Peyer's patch (tissue), 4 donors: Measurements from ENCODE around the gene CD72. TPM values are rescaled to one million over a fixed set of nuclear protein-coding genes. Genes with fewer than 3 reads are reported as not detected.
"Not testable (repeated sequence)": the region's sequence is repeated elsewhere in the genome, so short reads cannot be mapped to it uniquely, and the experiment has no call there.

ENCODE experiments used
- DNase-seq, 3 donors: peaks; one replicate each; pipeline ENCODE4 v3.0.0-alpha.2; 2017 to 2019
- H3K27ac ChIP-seq, 4 donors: fragments of 200-600 bp; sonication (generic); one replicate each; pipeline ENCODE4 v1.5.1; 2016 to 2019
- H3K27me3 ChIP-seq, 2 donors: fragments of 200-600 bp; sonication (generic); one replicate each; pipeline ENCODE4 v1.5.1; 2019
- H3K36me3 ChIP-seq, 3 donors: fragments of 200-600 bp; sonication (generic); one replicate each; pipeline ENCODE4 v1.5.1; 2016 to 2019
- H3K4me1 ChIP-seq, 4 donors: fragments of 200-600 bp; sonication (generic); one replicate each; pipeline ENCODE4 v1.5.1; 2016 to 2019
- H3K4me3 ChIP-seq, 4 donors: fragments of 200-600 bp; sonication (generic); 1 replicate in 3 of 4; 2 replicates in 1 of 4; pipeline ENCODE4 v1.5.1; 2016 to 2019; ENCODE audit warnings: mild to moderate bottlenecking in 1 of 4
- H3K9me3 ChIP-seq, 4 donors: fragments of 200-600 bp; sonication (generic); one replicate each; pipeline ENCODE4 v1.5.1; 2016 to 2019; ENCODE audit warnings: mild to moderate bottlenecking in 1 of 4
- CTCF ChIP-seq, 6 experiments: fragments of 450-650 bp in 4 of 6; fragments of 200-600 bp in 2 of 6; sonication (generic) in 1 of 6; IDR thresholded peaks; one replicate each; pipeline ENCODE4 v1.5.1; 2017 to 2019; ENCODE audit warnings: antibody characterized with exemption in 6 of 6, mild to moderate bottlenecking in 3 of 6, moderate library complexity in 1 of 6
- POLR2A ChIP-seq, 2 donors: fragments of 450-650 bp; IDR thresholded peaks; one replicate each; pipeline ENCODE4 v1.5.1; 2017; ENCODE audit warnings: antibody characterized with exemption in 2 of 2, mild to moderate bottlenecking in 2 of 2, moderate library complexity in 2 of 2
- total RNA-seq, 4 donors: library from RNA; depleted of rRNA; stranded (reverse); fragments of >200 nt; gene quantifications; one replicate each; pipeline ENCODE4 v1.1.0, GENCODE V29; 2016

CD72 gene
- total RNA-seq, 4 donors from 2014 or later, result 2.3 to 62.7 (median 4.4) TPM

- Histone ChIP-seq H3K9me3 (no peaks in the 10 kb centered on the region), H3K4me1 (peaks cover 0 to 8% (median 5%) of the 10 kb centered on the region in 4 donors), H3K27me3 (no peaks in the 10 kb centered on the region), H3K36me3 (no peaks in the 10 kb centered on the region), H3K4me3 (no peak overlapping the region), H3K27ac (peak overlapping the region in 1 of 4 donors; percentile 55)
- no peak for TF ChIP-seq CTCF (IDR thresholded peaks at IDR 0.05)
- no peak for TF ChIP-seq POLR2A (IDR thresholded peaks at IDR 0.05)
- DNase-seq, result no peak
These were observed 18.2 kb downstream of the CD72 start for GRCh38 chr9:35599763-35600604.

- H3K9me3 ChIP-seq, result peaks cover 0 to 5% (median 0%) of the 10 kb centered on the region in 4 donors
- no peaks in the 10 kb centered on the region for H3K36me3 ChIP-seq
- H3K27ac ChIP-seq, result peak overlapping the region in 1 of 4 donors; percentile 55
- TF ChIP-seq CTCF (IDR thresholded peaks at IDR 0.05) (no peak), POLR2A (IDR thresholded peaks at IDR 0.05) (no peak)
- peaks cover 0 to 8% (median 5%) of the 10 kb centered on the region in 4 donors for H3K4me1 ChIP-seq
- DNase-seq, result peak in 2 of 3 donors; percentile 57 to 63
- no peak overlapping the region for H3K4me3 ChIP-seq
- H3K27me3 ChIP-seq, result no peaks in the 10 kb centered on the region
These were observed 19.2 kb downstream of the CD72 start for GRCh38 chr9:35598866-35599590.

- H3K27ac ChIP-seq, H3K4me3 ChIP-seq, H3K9me3 ChIP-seq, H3K27me3 ChIP-seq, H3K4me1 ChIP-seq, DNase-seq, H3K36me3 ChIP-seq: not testable (repeated sequence)
These were observed 21.3 kb downstream of the CD72 start for GRCh38 chr9:35596907-35597306.

- H3K27me3 ChIP-seq, result no peaks in the 10 kb centered on the region
- no peak for DNase-seq
- peaks cover 0 to 7% (median 0%) of the 10 kb centered on the region in 4 donors for H3K4me1 ChIP-seq
- TF ChIP-seq CTCF (IDR thresholded peaks at IDR 0.05), result no peak
- no peak for TF ChIP-seq POLR2A (IDR thresholded peaks at IDR 0.05)
- H3K4me3 ChIP-seq, result no peak overlapping the region
- H3K36me3 ChIP-seq, result no peaks in the 10 kb centered on the region
- H3K27ac ChIP-seq, result no peak overlapping the region
- peaks cover 0 to 10% (median 0%) of the 10 kb centered on the region in 4 donors for H3K9me3 ChIP-seq
These were observed 23.7 kb downstream of the CD72 start for GRCh38 chr9:35594471-35594870.

GRCh38 chr9:35593581-35593980 is 24.6 kb downstream of the CD72 start:
- Histone ChIP-seq H3K27ac (no peak overlapping the region), H3K27me3 (no peaks in the 10 kb centered on the region), H3K4me1 (no peaks in the 10 kb centered on the region), H3K4me3 (no peak overlapping the region), H3K36me3 (no peaks in the 10 kb centered on the region), H3K9me3 (peaks cover 0 to 10% (median 0%) of the 10 kb centered on the region in 4 donors)
- no peak for DNase-seq
- TF ChIP-seq POLR2A (IDR thresholded peaks at IDR 0.05) (no peak), CTCF (IDR thresholded peaks at IDR 0.05) (no peak)

GRCh38 chr9:35588506-35588905 is 29.7 kb downstream of the CD72 start:
- H3K27me3 ChIP-seq, H3K4me3 ChIP-seq, H3K4me1 ChIP-seq, H3K9me3 ChIP-seq, DNase-seq, H3K27ac ChIP-seq, H3K36me3 ChIP-seq: not testable (repeated sequence)

GRCh38 chr9:35584681-35585080 is 33.5 kb downstream of the CD72 start:
- H3K9me3 ChIP-seq, result peaks cover 0 to 13% (median 3%) of the 10 kb centered on the region in 4 donors
- H3K36me3 ChIP-seq, DNase-seq, H3K4me1 ChIP-seq, H3K27me3 ChIP-seq, H3K4me3 ChIP-seq, H3K27ac ChIP-seq: not testable (repeated sequence)

GRCh38 chr9:35583521-35583920 is 34.7 kb downstream of the CD72 start:
- H3K27me3 ChIP-seq, H3K4me1 ChIP-seq, H3K4me3 ChIP-seq, H3K36me3 ChIP-seq, H3K27ac ChIP-seq, DNase-seq: not testable (repeated sequence)
- peaks cover 0 to 14% (median 3%) of the 10 kb centered on the region in 4 donors for H3K9me3 ChIP-seq
